HG02678 (cell line): ENCODE results near the gene CIRBP.

Experiments used
- ATAC-seq: cut with Tn5 transposase; IDR thresholded peaks from one replicate; pipeline ENCODE4 v1.9.1; 2021; ENCODE audit warnings: mild to moderate bottlenecking, moderate library complexity; ENCODE audit not compliant: unreplicated experiment

The CIRBP gene

GRCh38 chr19:1254530-1255185 lies 14.5 kb upstream of the CIRBP start:
- ATAC-seq = no peak

- ATAC-seq = no peak
Observed at GRCh38 chr19:1255186-1256161, 13.7 kb upstream of the CIRBP start.

- ATAC-seq = no peak
Observed at GRCh38 chr19:1256646-1257474, 12.3 kb upstream of the CIRBP start.

- ATAC-seq = no peak
Observed at GRCh38 chr19:1257475-1258162, 11.5 kb upstream of the CIRBP start.

GRCh38 chr19:1258163-1258492 lies 11.0 kb upstream of the CIRBP start:
- no peak for ATAC-seq

- ATAC-seq = no peak
Observed at GRCh38 chr19:1258707-1259205, 10.4 kb upstream of the CIRBP start.

GRCh38 chr19:1259206-1259875 lies 9.8 kb upstream of the CIRBP start:
- ATAC-seq = peak; percentile 33

GRCh38 chr19:1259876-1260748 lies 9.0 kb upstream of the CIRBP start:
- ATAC-seq = peak; percentile 3

GRCh38 chr19:1260749-1261537 lies 8.2 kb upstream of the CIRBP start:
- peak; percentile 70 for ATAC-seq

GRCh38 chr19:1261538-1261797 lies 7.7 kb upstream of the CIRBP start:
- ATAC-seq = no peak

GRCh38 chr19:1261798-1262622 lies 7.1 kb upstream of the CIRBP start:
- ATAC-seq = no peak

- ATAC-seq = no peak
Observed at GRCh38 chr19:1262623-1263123, 6.5 kb upstream of the CIRBP start.

- no peak for ATAC-seq
Observed at GRCh38 chr19:1263188-1263587, 5.9 kb upstream of the CIRBP start.

GRCh38 chr19:1264801-1265614 lies 4.1 kb upstream of the CIRBP start:
- no peak for ATAC-seq

- no peak for ATAC-seq
Observed at GRCh38 chr19:1265615-1266128, 3.5 kb upstream of the CIRBP start.

- peak; percentile 37 for ATAC-seq
Observed at GRCh38 chr19:1266129-1266915, 2.8 kb upstream of the CIRBP start.
